ENCODE results near the gene POU3F4. TPM values are rescaled to one million over a fixed set of nuclear protein-coding genes. Genes with fewer than 3 reads are reported as not detected.

The POU3F4 gene
- total and polyA plus RNA-seq, 2 of the 8 experiments (the other 6 are each of a cell fraction or from before 2014, with no cell fraction given), result 1.1 to 1.9 TPM

- peak; percentile 4 to 35 (median 14); a peak in 2 of 4 replicates for TF ChIP-seq CTCF (IDR thresholded peaks at IDR 0.05; ENCODE audit: control extremely low read depth in 1 of 3, insufficient read depth in 1 of 3, low read depth in 1 of 3, low read length in 3 of 3)
- no peak for TF ChIP-seq SAP30 (IDR thresholded peaks at IDR 0.05; ENCODE audit: insufficient read depth, insufficient replicate concordance, low read length)
- Histone ChIP-seq H4K20me1 (replicated peaks in 1 of 2; ENCODE audit: control insufficient read depth in 1 of 2, insufficient read depth in 2 of 2, low read length in 2 of 2) (no peaks in the 10 kb centered on the region), H3K14ac (ENCODE audit: insufficient read length) (no peak overlapping the region), H3K9ac (replicated peaks in 1 of 4; ENCODE audit: extremely low read depth in 1 of 4, low read depth in 3 of 4, low read length in 3 of 4) (no peak overlapping the region), H3K9me3 (ENCODE audit: insufficient read depth in 2 of 2, low read depth in 1 of 2, low read length in 1 of 2) (no peaks in the 10 kb centered on the region), H4K8ac (ENCODE audit: extremely low read depth, insufficient read depth, low read length) (no peak overlapping the region), H2BK12ac (ENCODE audit: low read depth, low read length) (no peak overlapping the region), H3K79me1 (ENCODE audit: low read depth, low read length) (no peaks in the 10 kb centered on the region), H2AK5ac (ENCODE audit: low read depth, low read length) (no peak overlapping the region), H2AFZ (ENCODE audit: low read length) (no peak overlapping the region), H2BK120ac (replicated peaks; ENCODE audit: low read depth, low read length) (no peak overlapping the region), H3K27ac (ENCODE audit: low read depth, low read length) (no peak overlapping the region), H3K18ac (ENCODE audit: extremely low read depth, low read length) (no peak overlapping the region; the same call in 1 of the 2 replicates), H3K23me2 (ENCODE audit: low read depth, low read length) (peaks cover 6% of the 10 kb centered on the region; the same call in 1 of the 2 replicates), H4K91ac (replicated peaks; ENCODE audit: insufficient read length, low read length) (no peak overlapping the region), H3K4ac (replicated peaks; ENCODE audit: insufficient read length, low read depth, low read length) (no peak overlapping the region), H2BK20ac (ENCODE audit: low read length) (no peak overlapping the region), H3K4me1 (replicated peaks in 1 of 4; ENCODE audit: control insufficient read depth in 3 of 4, insufficient read depth in 4 of 4, low read length in 3 of 4) (peaks cover 0 to 19% (median 10%) of the 10 kb centered on the region in 4 experiments; a peak in 6 of 7 replicates), H2BK15ac (ENCODE audit: low read length) (no peak overlapping the region), H3K23ac (ENCODE audit: insufficient read length) (no peak overlapping the region), H3K27me3 (replicated peaks in 1 of 4; ENCODE audit: control insufficient read depth in 3 of 4, extremely low read depth in 1 of 4, insufficient read depth in 3 of 4, low read length in 3 of 4) (peaks cover 2 to 33% (median 21%) of the 10 kb centered on the region in 4 experiments), H3K36me3 (ENCODE audit: control insufficient read depth in 2 of 4, insufficient read depth in 4 of 4, low read length in 3 of 4) (no peaks in the 10 kb centered on the region), H3K56ac (replicated peaks; ENCODE audit: insufficient read length, low read depth, low read length) (no peak overlapping the region), H3K4me2 (ENCODE audit: insufficient read depth in 1 of 2, low read depth in 2 of 2, low read length in 2 of 2) (peak overlapping the region; percentile 69 to 71), H3K79me2 (ENCODE audit: control insufficient read depth in 1 of 2, insufficient read depth in 2 of 2, low read length in 2 of 2) (no peaks in the 10 kb centered on the region), H3K4me3 (ENCODE audit: extremely low read depth in 1 of 4, insufficient read depth in 2 of 4, low read depth in 3 of 4, low read length in 4 of 4) (peak overlapping the region; percentile 15 to 57 (median 38); a peak in 7 of 8 replicates), H4K5ac (ENCODE audit: insufficient read length, low read depth, low read length) (no peak overlapping the region), H2BK5ac (ENCODE audit: low read depth, low read length) (no peak overlapping the region)
- CTCF ChIA-PET (ENCODE audit: partially characterized antibody), result interaction anchor here (0.6 to 1.5 kb wide), 8 partner anchors 9 to 758 kb away, joined by 3 to 8 read pairs (median 3); no protein-coding TSS in a partner anchor
- DNase-seq (ENCODE audit: low read depth in 1 of 2, low spot score in 2 of 2) (no peak), FAIRE-seq (peak; percentile 70)
- WGBS, 2 experiments (ENCODE audit: extremely low coverage in 1 of 2, insufficient coverage in 1 of 2, insufficient read length in 1 of 2, insufficient replicate concordance in 2 of 2, low coverage in 1 of 2, low lambda C conversion rate in 2 of 2, missing lambda C conversion rate in 1 of 2), result 4% methylated on average over 10 of the region's 11 CpGs; no CpG with 5 or more reads in 1 of the 2 experiments
- POLR2A ChIA-PET (ENCODE audit: partially characterized antibody), result no interaction called here
These were observed 6.6 kb upstream of the POU3F4 start for GRCh38 chrX:83501530-83501929.
